K562 treated with DMSO at 1 percent for 12 hours (cell line): ENCODE data around the gene CNN3. TPM values are rescaled to one million over a fixed set of nuclear protein-coding genes. Genes with fewer than 3 reads are reported as not detected.

Source experiments
- total RNA-seq: library from RNA; unstranded; fragments of 300-600 nt; gene quantifications from 2 replicates; pipeline ENCODE4 v1.2.3, GENCODE V29; 2022; ENCODE audit not compliant: insufficient read depth

CNN3 gene
- not detected in 2 replicates for total RNA-seq

DNA sequence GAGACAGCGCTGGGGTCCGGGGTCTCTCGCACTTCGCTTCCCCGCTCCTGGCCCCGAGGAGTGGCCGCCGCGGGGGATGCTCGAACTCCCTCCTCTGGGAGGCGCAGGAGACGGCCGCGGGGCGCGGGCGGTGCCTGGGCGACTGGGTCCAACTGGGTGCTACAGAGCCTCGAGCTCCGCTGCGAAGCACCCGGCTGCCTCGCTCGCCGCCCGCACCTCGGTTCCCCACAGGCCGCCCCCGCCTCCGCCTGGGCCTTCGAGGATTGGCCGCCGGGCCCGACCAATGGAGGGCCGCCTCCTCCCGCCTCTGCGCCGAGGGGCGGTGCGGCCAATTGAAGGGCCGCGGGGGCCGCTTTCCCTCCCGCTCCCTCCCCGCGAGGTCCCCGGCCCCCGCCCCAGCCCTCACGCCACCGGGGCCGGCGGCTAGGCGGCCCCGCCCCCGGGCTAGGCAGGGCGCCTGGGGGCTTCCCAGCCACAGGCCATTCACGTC lies at the start of gene CNN3:
Gene CNN3 (minus strand): TSS at position 196 of the 490 bp plus-strand sequence. CDS start 216 bp downstream, outside the sequence.

Other genes with a start within 250 kb of the CNN3 start
- gene SLC44A3, start 106.8 kb downstream of the CNN3 start, total RNA-seq: not detected in 2 replicates
- gene ALG14, start 145.8 kb upstream of the CNN3 start, total RNA-seq: 0.25 and 0.28 TPM in 2 replicates
- gene TLCD4, start 190.2 kb upstream of the CNN3 start, total RNA-seq: 3.2 and 10.0 TPM in 2 replicates